ENCODE results near the gene ZNF891.

The ZNF891 gene

DNA sequence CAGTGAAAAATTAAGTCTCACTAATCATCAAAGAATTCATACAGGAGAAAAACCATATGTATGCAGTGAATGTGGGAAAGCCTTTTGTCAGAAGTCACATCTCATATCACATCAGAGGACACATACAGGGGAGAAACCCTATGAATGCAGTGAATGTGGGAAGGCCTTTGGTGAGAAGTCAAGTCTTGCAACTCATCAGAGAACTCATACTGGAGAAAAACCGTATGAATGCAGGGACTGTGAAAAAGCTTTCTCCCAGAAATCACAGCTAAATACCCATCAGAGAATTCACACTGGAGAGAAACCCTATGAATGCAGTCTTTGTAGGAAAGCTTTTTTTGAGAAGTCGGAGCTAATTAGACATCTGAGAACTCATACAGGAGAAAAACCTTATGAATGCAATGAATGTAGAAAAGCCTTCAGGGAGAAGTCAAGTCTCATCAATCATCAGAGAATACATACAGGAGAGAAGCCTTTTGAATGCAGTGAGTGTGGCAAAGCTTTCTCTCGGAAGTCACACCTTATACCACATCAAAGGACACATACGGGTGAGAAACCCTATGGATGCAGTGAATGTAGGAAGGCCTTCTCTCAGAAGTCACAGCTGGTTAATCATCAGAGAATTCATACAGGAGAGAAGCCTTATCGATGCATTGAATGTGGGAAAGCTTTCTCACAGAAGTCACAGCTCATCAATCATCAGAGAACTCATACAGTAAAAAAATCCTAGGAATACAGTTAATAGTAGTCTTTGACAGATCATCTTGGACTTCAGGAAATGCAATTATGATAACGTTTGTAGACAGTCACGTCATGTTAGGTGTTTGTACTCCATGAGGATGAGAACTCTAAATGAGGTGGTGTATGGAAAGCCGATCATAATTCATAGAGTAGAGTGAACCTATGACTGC, 71.6 kb downstream of the ZNF891 start:
- no peak for DNase-seq

GRCh38 chr12:133057446-133057845, 72.6 kb downstream of the ZNF891 start:
- no peak for DNase-seq
